ENCODE measurements around the gene MAP2K6. TPM values are rescaled to one million over a fixed set of nuclear protein-coding genes. Genes with fewer than 3 reads are reported as not detected.

MAP2K6 gene
- total and polyA plus RNA-seq, 10 of the 15 experiments (the other 5 are each of a cell fraction or from before 2014, with no cell fraction given): 15.6 to 70.3 (median 22.9) TPM

GRCh38 chr17:69523244-69523861, 108.9 kb downstream of the MAP2K6 start (continued):
- no peak for TF ChIP-seq PAX5 (IDR thresholded peaks at IDR 0.05; ENCODE audit: borderline replicate concordance, low read depth, low read length)
- TF ChIP-seq BHLHE40 (IDR thresholded peaks at IDR 0.05; ENCODE audit: borderline replicate concordance in 1 of 2, low read depth in 2 of 2, low read length in 1 of 2): no peak

- ChIA-PET POLR2A (no interaction called here), RAD21 (ENCODE audit: unreplicated experiment) (interaction anchor here (0.9 to 3.8 kb wide), 14 partner anchors 14 to 1105 kb away, joined by 3 to 17 read pairs (median 3); partner anchors contain the start of gene MAP2K6), SMC1A (ENCODE audit: uncharacterized antibody, unreplicated experiment) (interaction anchor here (0.7 to 8.7 kb wide), 25 partner anchors 9 to 1102 kb away, joined by 3 to 50 read pairs (median 4); partner anchors contain the start of gene MAP2K6), CTCF (interaction anchor here (0.5 to 10.3 kb wide), 41 partner anchors 9 to 1997 kb away, joined by 3 to 100 read pairs (median 5); partner anchors contain the start of gene MAP2K6)
- Histone ChIP-seq H3K4me3 (no peak overlapping the region), H4K20me1 (ENCODE audit: control insufficient read depth, insufficient read depth) (no peaks in the 10 kb centered on the region), H3K9me3 (replicated peaks; ENCODE audit: control insufficient read depth, insufficient read depth, low read length) (peaks cover 3% of the 10 kb centered on the region; the same call in 1 of the 3 replicates), H3K27ac (ENCODE audit: control insufficient read depth, insufficient read depth) (no peak overlapping the region), H3K36me3 (ENCODE audit: control insufficient read depth in 2 of 2, insufficient read depth in 2 of 2, low read length in 1 of 2) (peaks cover 1 to 48% of the 10 kb centered on the region in 2 experiments), H2AFZ (ENCODE audit: control insufficient read depth, low read depth, low read length) (no peak overlapping the region), H3K79me2 (ENCODE audit: control insufficient read depth, insufficient read depth, low read length) (no peaks in the 10 kb centered on the region), H3K4me1 (ENCODE audit: control insufficient read depth, insufficient read depth, low read length) (peaks cover 10% of the 10 kb centered on the region; the same call in 1 of the 2 replicates), H3K4me2 (ENCODE audit: control insufficient read depth, insufficient read depth) (no peak overlapping the region), H3K9ac (ENCODE audit: control insufficient read depth, insufficient read depth, low read length) (no peak overlapping the region), H3K27me3 (replicated peaks in 1 of 2; ENCODE audit: control insufficient read depth in 2 of 2, insufficient read depth in 2 of 2, low read length in 1 of 2) (no peaks in the 10 kb centered on the region)
- no TSS peak for BruUV-seq (replicated peaks)
- 42% methylated on average over 4 of the region's 4 CpGs for WGBS (ENCODE audit: insufficient coverage, insufficient replicate concordance, low lambda C conversion rate, missing lambda C conversion rate)
- ATAC-seq (no peak), FAIRE-seq (no peak), DNase-seq (ENCODE audit: low read depth, low spot score) (no peak)
- in situ Hi-C loops (cut with MboI) (no loop called here), intact Hi-C loops (cut with micrococcal nuclease; ENCODE audit: unreplicated experiment) (loop anchor here (5.0 to 10.0 kb wide), 4 partner anchors 133 to 1027 kb away; no protein-coding TSS in a partner anchor)
- TF ChIP-seq BHLHE40 (IDR thresholded peaks at IDR 0.05; ENCODE audit: borderline replicate concordance in 1 of 2, low read depth in 2 of 2, low read length in 1 of 2) (no peak), E2F8 (IDR thresholded peaks at IDR 0.05; ENCODE audit: low read depth, partially characterized antibody) (no peak), USF1 (IDR thresholded peaks at IDR 0.05; ENCODE audit: borderline replicate concordance, extremely low read length, insufficient read depth, low read depth, low read length) (no peak), RAD21 (IDR thresholded peaks at IDR 0.05; ENCODE audit: insufficient read depth, low read depth, low read length) (peak; percentile 38; the same call in 1 of the 2 replicates), NFYB (IDR thresholded peaks at IDR 0.05; ENCODE audit: insufficient read depth, low read depth, low read length) (no peak), CTCF (IDR thresholded peaks at IDR 0.05 in 2 of 3, conservative IDR thresholded peaks at IDR 0.05 in 1 of 3; ENCODE audit: control insufficient read depth in 2 of 3, extremely low read depth in 1 of 3, insufficient read depth in 1 of 3, low read depth in 3 of 3, low read length in 3 of 3) (peak in 2 of 3 experiments; percentile 7 to 11; a peak in 2 of 6 replicates)
Measured at GRCh38 chr17:69524854-69525253, 110.4 kb downstream of the MAP2K6 start.
